LNCAP (cell line): ENCODE data around the gene GCK.

ENCODE experiments used
- CTCF ChIP-seq: fragments of 450-650 bp; IDR thresholded peaks from 2 replicates; pipeline ENCODE4 v1.5.1; 2017; ENCODE audit warnings: mild to moderate bottlenecking

The GCK gene

GRCh38 chr7:44216521-44217222 lies 27.4 kb upstream of the GCK start:
- no peak for TF ChIP-seq CTCF

- no peak for TF ChIP-seq CTCF
Measured at GRCh38 chr7:44216019-44216418, 26.8 kb upstream of the GCK start.

GRCh38 chr7:44215531-44215930 lies 26.3 kb upstream of the GCK start:
- TF ChIP-seq CTCF, result no peak

- TF ChIP-seq CTCF, result no peak
Measured at GRCh38 chr7:44213877-44214388, 24.7 kb upstream of the GCK start.

- TF ChIP-seq CTCF, result no peak
Measured at GRCh38 chr7:44213206-44213876, 24.1 kb upstream of the GCK start.

GRCh38 chr7:44212581-44213184 lies 23.4 kb upstream of the GCK start:
- no peak for TF ChIP-seq CTCF

- TF ChIP-seq CTCF, result no peak
Measured at GRCh38 chr7:44212018-44212417, 22.8 kb upstream of the GCK start.
